ENCODE measurements around the gene NUP107. TPM values are rescaled to one million over a fixed set of nuclear protein-coding genes. Genes with fewer than 3 reads are reported as not detected.
"Not testable (repeated sequence)": the region's sequence is repeated elsewhere in the genome, so short reads cannot be mapped to it uniquely, and the experiment has no call there.

The NUP107 gene
- total RNA-seq, 1 experiment from 2014 or later = 82.3 TPM

DNA sequence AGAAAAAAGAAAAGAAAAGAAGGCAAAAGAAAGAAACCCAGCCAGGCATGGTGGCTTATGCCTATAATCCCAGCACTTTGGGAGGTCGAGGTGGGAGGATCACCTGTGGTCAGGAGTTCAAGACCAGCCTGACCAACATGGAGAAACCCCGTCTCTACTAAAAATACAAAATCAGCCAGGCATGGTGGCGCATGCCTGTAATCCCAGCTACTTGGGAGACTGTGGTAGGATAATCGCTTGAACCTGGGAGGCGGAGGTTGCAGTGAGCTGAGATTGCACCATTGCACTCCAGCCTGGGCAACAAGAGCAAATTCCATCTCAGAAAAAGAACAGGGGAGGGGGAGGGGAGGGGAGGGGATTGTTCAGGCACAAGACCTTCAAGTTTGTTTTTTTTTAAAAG, 9.9 kb upstream of the NUP107 start:
- H3K4me1 ChIP-seq (ENCODE audit: control insufficient read depth, insufficient read depth, low read length); H3K4me3 ChIP-seq (ENCODE audit: low read depth in 2 of 2, low read length in 2 of 2); in situ Hi-C loops (cut with HindIII; ENCODE audit: low pct_unique_long_range_greater_than_20kb, low sequenced_read_pairs); BruUV-seq (replicated peaks); POLR2A ChIA-PET; CTCF ChIA-PET; H3K36me3 ChIP-seq (ENCODE audit: control insufficient read depth, insufficient read depth, low read length); H3K27me3 ChIP-seq (ENCODE audit: control insufficient read depth, insufficient read depth, low read length); DNase-seq (ENCODE audit: low read depth, low spot score); H3K27ac ChIP-seq (ENCODE audit: low read length); ATAC-seq; intact Hi-C loops (cut with micrococcal nuclease; ENCODE audit: unreplicated experiment); H3K9me3 ChIP-seq (ENCODE audit: control insufficient read depth, insufficient read depth, low read depth, low read length): not testable (repeated sequence)

DNA sequence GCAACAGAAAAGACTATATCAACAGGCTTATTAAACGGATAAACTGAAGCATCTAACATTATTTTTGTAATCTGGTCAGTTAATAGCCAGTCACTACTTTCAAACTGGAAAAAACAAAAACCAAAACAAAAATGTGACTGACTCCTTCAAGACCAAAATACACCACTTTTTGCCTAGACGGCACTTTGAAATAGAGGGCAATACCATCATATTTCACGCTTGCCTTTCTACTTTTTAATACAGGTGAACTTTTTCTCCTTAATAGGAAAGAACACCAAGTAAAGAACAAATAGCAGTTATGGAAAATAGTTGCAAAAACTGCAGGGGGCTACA, 550 bp upstream of the NUP107 start:
- in situ Hi-C loops (cut with HindIII; ENCODE audit: low pct_unique_long_range_greater_than_20kb, low sequenced_read_pairs) = no loop called here
- POLR2A ChIA-PET = interaction anchor here (0.6 kb wide), 1 partner anchor 8 kb away, joined by 5 read pairs; no protein-coding TSS in a partner anchor

DNA sequence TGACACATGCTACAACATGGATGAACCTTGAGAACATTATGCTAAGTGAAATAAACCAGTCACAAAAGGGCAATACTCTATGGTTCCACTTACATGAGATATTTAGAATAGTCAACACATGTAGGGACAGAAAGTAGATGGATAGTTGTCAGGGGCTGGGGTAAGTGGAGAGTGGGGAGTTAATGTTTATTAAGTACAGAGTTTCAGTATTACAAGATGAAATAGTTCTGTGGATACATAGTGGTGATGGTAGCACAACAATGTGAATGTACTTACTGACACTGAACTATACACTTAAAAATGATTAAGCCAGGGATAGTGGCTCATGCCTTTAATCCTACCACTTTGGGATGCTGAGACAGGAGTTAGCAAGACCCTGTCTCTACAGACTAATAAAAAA, 8.7 kb downstream of the NUP107 start:
- in situ Hi-C loops (cut with HindIII; ENCODE audit: low pct_unique_long_range_greater_than_20kb, low sequenced_read_pairs) = no loop called here
- H3K4me1 ChIP-seq (ENCODE audit: control insufficient read depth, insufficient read depth, low read length) = no peaks in the 10 kb centered on the region
- no peaks in the 10 kb centered on the region for H3K9me3 ChIP-seq (ENCODE audit: control insufficient read depth, insufficient read depth, low read depth, low read length)
- ChIA-PET POLR2A (interaction anchor here (0.7 kb wide), 1 partner anchor 98 kb away, joined by 5 read pairs; no protein-coding TSS in a partner anchor), CTCF (no interaction called here)
- no peak overlapping the region for H3K4me3 ChIP-seq (ENCODE audit: low read depth in 2 of 2, low read length in 2 of 2)
- no peak overlapping the region for H3K27ac ChIP-seq (ENCODE audit: low read length)
- H3K27me3 ChIP-seq (ENCODE audit: control insufficient read depth, insufficient read depth, low read length) = no peaks in the 10 kb centered on the region
- TF ChIP-seq TCF7L2 (IDR thresholded peaks at IDR 0.05; ENCODE audit: low read depth, low read length) (no peak), POLR2AphosphoS5 (IDR thresholded peaks at IDR 0.05; ENCODE audit: low read depth, low read length) (no peak)
- TF ChIP-seq, protein P1, sequence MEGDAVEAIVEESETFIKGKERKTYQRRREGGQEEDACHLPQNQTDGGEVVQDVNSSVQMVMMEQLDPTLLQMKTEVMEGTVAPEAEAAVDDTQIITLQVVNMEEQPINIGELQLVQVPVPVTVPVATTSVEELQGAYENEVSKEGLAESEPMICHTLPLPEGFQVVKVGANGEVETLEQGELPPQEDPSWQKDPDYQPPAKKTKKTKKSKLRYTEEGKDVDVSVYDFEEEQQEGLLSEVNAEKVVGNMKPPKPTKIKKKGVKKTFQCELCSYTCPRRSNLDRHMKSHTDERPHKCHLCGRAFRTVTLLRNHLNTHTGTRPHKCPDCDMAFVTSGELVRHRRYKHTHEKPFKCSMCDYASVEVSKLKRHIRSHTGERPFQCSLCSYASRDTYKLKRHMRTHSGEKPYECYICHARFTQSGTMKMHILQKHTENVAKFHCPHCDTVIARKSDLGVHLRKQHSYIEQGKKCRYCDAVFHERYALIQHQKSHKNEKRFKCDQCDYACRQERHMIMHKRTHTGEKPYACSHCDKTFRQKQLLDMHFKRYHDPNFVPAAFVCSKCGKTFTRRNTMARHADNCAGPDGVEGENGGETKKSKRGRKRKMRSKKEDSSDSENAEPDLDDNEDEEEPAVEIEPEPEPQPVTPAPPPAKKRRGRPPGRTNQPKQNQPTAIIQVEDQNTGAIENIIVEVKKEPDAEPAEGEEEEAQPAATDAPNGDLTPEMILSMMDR (IDR thresholded peaks at IDR 0.05) = no peak
- intact Hi-C loops (cut with micrococcal nuclease; ENCODE audit: unreplicated experiment) = no loop called here
- peaks cover 16% of the 10 kb centered on the region for H3K36me3 ChIP-seq (ENCODE audit: control insufficient read depth, insufficient read depth, low read length)
- no peak for DNase-seq (ENCODE audit: low read depth, low spot score)
- BruUV-seq (replicated peaks) = no TSS peak
- no peak for ATAC-seq

More for the DNA sequence above, 550 bp upstream of the NUP107 start:
- peak overlapping the region; percentile 87 to 95 for H3K4me3 ChIP-seq (ENCODE audit: low read depth in 2 of 2, low read length in 2 of 2)
- CTCF ChIA-PET = no interaction called here
- TSS peak; percentile 95 for BruUV-seq (replicated peaks)
- no peak for TF ChIP-seq TCF7L2 (IDR thresholded peaks at IDR 0.05; ENCODE audit: low read depth, low read length)
- TF ChIP-seq POLR2AphosphoS5 (IDR thresholded peaks at IDR 0.05; ENCODE audit: low read depth, low read length) = no peak
- no peak for TF ChIP-seq SIN3A (IDR thresholded peaks at IDR 0.05; ENCODE audit: borderline replicate concordance, insufficient read depth, low read depth, low read length)
- TF ChIP-seq, protein P2, sequence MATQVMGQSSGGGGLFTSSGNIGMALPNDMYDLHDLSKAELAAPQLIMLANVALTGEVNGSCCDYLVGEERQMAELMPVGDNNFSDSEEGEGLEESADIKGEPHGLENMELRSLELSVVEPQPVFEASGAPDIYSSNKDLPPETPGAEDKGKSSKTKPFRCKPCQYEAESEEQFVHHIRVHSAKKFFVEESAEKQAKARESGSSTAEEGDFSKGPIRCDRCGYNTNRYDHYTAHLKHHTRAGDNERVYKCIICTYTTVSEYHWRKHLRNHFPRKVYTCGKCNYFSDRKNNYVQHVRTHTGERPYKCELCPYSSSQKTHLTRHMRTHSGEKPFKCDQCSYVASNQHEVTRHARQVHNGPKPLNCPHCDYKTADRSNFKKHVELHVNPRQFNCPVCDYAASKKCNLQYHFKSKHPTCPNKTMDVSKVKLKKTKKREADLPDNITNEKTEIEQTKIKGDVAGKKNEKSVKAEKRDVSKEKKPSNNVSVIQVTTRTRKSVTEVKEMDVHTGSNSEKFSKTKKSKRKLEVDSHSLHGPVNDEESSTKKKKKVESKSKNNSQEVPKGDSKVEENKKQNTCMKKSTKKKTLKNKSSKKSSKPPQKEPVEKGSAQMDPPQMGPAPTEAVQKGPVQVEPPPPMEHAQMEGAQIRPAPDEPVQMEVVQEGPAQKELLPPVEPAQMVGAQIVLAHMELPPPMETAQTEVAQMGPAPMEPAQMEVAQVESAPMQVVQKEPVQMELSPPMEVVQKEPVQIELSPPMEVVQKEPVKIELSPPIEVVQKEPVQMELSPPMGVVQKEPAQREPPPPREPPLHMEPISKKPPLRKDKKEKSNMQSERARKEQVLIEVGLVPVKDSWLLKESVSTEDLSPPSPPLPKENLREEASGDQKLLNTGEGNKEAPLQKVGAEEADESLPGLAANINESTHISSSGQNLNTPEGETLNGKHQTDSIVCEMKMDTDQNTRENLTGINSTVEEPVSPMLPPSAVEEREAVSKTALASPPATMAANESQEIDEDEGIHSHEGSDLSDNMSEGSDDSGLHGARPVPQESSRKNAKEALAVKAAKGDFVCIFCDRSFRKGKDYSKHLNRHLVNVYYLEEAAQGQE (IDR thresholded peaks at IDR 0.05; ENCODE audit: insufficient read depth in 1 of 2, low read depth in 2 of 2, low read length in 1 of 2) = no peak
- TF ChIP-seq, protein P1 (IDR thresholded peaks at IDR 0.05) = no peak
- DNase-seq (ENCODE audit: low read depth, low spot score) (no peak), ATAC-seq (no peak)
- intact Hi-C loops (cut with micrococcal nuclease; ENCODE audit: unreplicated experiment) = no loop called here
- no peaks in the 10 kb centered on the region for H3K9me3 ChIP-seq (ENCODE audit: control insufficient read depth, insufficient read depth, low read depth, low read length)
- H3K36me3 ChIP-seq (ENCODE audit: control insufficient read depth, insufficient read depth, low read length) = peaks cover 13% of the 10 kb centered on the region; the same call in 1 of the 2 replicates
- H3K4me1 ChIP-seq (ENCODE audit: control insufficient read depth, insufficient read depth, low read length) = peaks cover 21% of the 10 kb centered on the region
- H3K27me3 ChIP-seq (ENCODE audit: control insufficient read depth, insufficient read depth, low read length) = no peaks in the 10 kb centered on the region
- peak overlapping the region; percentile 98 for H3K27ac ChIP-seq (ENCODE audit: low read length)
